Measurements from ENCODE around the gene MRPS6. TPM values are rescaled to one million over a fixed set of nuclear protein-coding genes. Genes with fewer than 3 reads are reported as not detected.

The MRPS6 gene
- total RNA-seq, 1 experiment from 2014 or later, result 109 TPM

GRCh38 chr21:34073749-34074282, 438 bp downstream of the MRPS6 start:
- Histone ChIP-seq H3K27me3 (ENCODE audit: control insufficient read depth, insufficient read depth, low read length) (no peaks in the 10 kb centered on the region), H3K27ac (ENCODE audit: low read length) (peak overlapping the region; percentile 88), H3K4me3 (ENCODE audit: low read depth in 2 of 2, low read length in 2 of 2) (peak overlapping the region; percentile 82 to 91), H3K36me3 (ENCODE audit: control insufficient read depth, insufficient read depth, low read length) (peaks cover 6% of the 10 kb centered on the region), H3K9me3 (ENCODE audit: control insufficient read depth, insufficient read depth, low read depth, low read length) (no peaks in the 10 kb centered on the region), H3K4me1 (ENCODE audit: control insufficient read depth, insufficient read depth, low read length) (peaks cover 31% of the 10 kb centered on the region)
- in situ Hi-C loops (cut with HindIII; ENCODE audit: low pct_unique_long_range_greater_than_20kb, low sequenced_read_pairs), result no loop called here
- DNase-seq (ENCODE audit: low read depth, low spot score) (no peak), ATAC-seq (peak; percentile 72)
- ChIA-PET CTCF (interaction anchor here (1.0 to 1.1 kb wide), 2 partner anchors 150 to 292 kb away, joined by 3 to 5 read pairs; no protein-coding TSS in a partner anchor), POLR2A (no interaction called here)
- BruUV-seq (replicated peaks), result no TSS peak
- intact Hi-C loops (cut with micrococcal nuclease; ENCODE audit: unreplicated experiment), result loop anchor here (10.0 kb wide), 1 partner anchor 129 kb away; no protein-coding TSS in a partner anchor
- TF ChIP-seq SIN3A (IDR thresholded peaks at IDR 0.05; ENCODE audit: borderline replicate concordance, insufficient read depth, low read depth, low read length) (0 out of 2 replicates have a peak, but pooled peaks have one; percentile 52), TCF7L2 (IDR thresholded peaks at IDR 0.05; ENCODE audit: low read depth, low read length) (no peak), POLR2AphosphoS5 (IDR thresholded peaks at IDR 0.05; ENCODE audit: low read depth, low read length) (no peak), CTCF (IDR thresholded peaks at IDR 0.05) (peak; percentile 7; the same call in 1 of the 2 replicates), REST (IDR thresholded peaks at IDR 0.05; ENCODE audit: insufficient read depth in 1 of 2, low read depth in 2 of 2, low read length in 1 of 2) (no peak)

DNA sequence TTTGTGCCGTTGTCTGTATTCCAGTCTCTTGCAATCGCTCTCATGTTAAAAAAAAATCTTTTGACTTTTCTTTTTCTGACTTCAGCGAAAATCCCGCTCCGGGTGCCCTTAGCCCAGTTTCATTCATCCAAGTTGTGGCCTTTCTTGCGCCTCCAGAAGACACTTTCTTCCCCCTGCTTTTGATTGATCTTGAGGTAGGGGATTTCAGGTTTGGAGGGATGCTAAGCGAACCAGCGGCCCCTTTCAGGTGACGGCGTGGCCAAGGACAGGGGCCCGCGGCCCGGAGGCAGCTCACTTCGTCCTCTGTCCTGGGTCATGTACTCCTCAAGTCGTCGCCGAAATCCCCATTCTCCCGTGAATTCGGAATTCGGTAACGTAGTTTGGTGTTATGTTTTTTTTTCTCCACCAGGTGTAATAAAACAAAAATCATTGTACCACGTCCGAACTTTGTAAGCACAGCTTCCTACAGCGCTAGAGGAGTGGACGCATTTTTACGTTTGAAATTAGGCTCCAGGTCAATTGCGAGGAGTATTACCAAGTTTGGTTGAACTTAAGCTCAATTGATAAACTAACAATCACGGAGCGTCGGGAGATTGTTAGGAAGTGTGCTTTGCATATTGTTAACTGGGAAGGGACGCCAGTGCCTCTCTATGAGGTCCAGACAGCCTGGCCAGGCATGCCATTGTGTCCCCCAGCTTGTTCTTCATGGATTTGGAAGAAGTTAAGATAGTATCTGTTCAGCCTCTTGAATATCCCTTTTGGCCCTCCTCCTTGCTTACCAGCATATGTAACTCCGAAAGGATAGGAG, 1.1 kb downstream of the MRPS6 start:
- H3K27ac ChIP-seq (ENCODE audit: low read length), result peak overlapping the region; percentile 88
- H3K9me3 ChIP-seq (ENCODE audit: control insufficient read depth, insufficient read depth, low read depth, low read length), result no peaks in the 10 kb centered on the region
- CTCF ChIA-PET, result interaction anchor here (1.0 to 1.1 kb wide), 2 partner anchors 150 to 291 kb away, joined by 3 to 5 read pairs; no protein-coding TSS in a partner anchor
- intact Hi-C loops (cut with micrococcal nuclease; ENCODE audit: unreplicated experiment), result loop anchor here (10.0 kb wide), 1 partner anchor 130 kb away; no protein-coding TSS in a partner anchor
- BruUV-seq (replicated peaks), result TSS peak; percentile 65
- in situ Hi-C loops (cut with HindIII; ENCODE audit: low pct_unique_long_range_greater_than_20kb, low sequenced_read_pairs), result no loop called here
- POLR2A ChIA-PET, result no interaction called here
- ATAC-seq (no peak), DNase-seq (ENCODE audit: low read depth, low spot score) (no peak)
- TF ChIP-seq SIN3A (IDR thresholded peaks at IDR 0.05; ENCODE audit: borderline replicate concordance, insufficient read depth, low read depth, low read length) (no peak), CTCF (IDR thresholded peaks at IDR 0.05) (no peak), REST (IDR thresholded peaks at IDR 0.05; ENCODE audit: insufficient read depth in 1 of 2, low read depth in 2 of 2, low read length in 1 of 2) (no peak), TCF7L2 (IDR thresholded peaks at IDR 0.05; ENCODE audit: low read depth, low read length) (no peak), POLR2AphosphoS5 (IDR thresholded peaks at IDR 0.05; ENCODE audit: low read depth, low read length) (no peak)
- peak overlapping the region; percentile 82 to 91 for H3K4me3 ChIP-seq (ENCODE audit: low read depth in 2 of 2, low read length in 2 of 2)
- peaks cover 37% of the 10 kb centered on the region for H3K4me1 ChIP-seq (ENCODE audit: control insufficient read depth, insufficient read depth, low read length)
- no peaks in the 10 kb centered on the region for H3K27me3 ChIP-seq (ENCODE audit: control insufficient read depth, insufficient read depth, low read length)
- H3K36me3 ChIP-seq (ENCODE audit: control insufficient read depth, insufficient read depth, low read length), result peaks cover 6% of the 10 kb centered on the region
